ENCODE results near the gene FAM3D.

DNA sequence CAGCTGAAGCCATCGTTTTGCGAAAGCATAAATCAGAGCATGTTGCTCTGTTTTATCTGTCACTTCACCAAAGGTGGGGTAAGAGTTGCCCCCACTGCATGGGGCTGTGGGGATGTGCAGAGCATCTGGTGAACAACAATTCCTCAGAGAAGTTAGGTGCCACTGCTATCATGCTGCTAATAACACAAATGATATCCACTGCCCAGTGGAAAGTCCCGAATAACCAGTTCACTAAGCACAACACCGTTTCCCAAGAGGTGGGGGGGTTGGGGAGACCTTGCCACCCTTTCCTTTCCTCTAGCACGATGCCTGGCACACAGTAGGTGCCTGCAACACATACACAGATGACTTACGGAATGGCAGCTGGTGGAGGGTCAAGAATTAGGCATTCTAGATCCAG, 38.6 kb downstream of the FAM3D start:
- TF ChIP-seq, protein P1, sequence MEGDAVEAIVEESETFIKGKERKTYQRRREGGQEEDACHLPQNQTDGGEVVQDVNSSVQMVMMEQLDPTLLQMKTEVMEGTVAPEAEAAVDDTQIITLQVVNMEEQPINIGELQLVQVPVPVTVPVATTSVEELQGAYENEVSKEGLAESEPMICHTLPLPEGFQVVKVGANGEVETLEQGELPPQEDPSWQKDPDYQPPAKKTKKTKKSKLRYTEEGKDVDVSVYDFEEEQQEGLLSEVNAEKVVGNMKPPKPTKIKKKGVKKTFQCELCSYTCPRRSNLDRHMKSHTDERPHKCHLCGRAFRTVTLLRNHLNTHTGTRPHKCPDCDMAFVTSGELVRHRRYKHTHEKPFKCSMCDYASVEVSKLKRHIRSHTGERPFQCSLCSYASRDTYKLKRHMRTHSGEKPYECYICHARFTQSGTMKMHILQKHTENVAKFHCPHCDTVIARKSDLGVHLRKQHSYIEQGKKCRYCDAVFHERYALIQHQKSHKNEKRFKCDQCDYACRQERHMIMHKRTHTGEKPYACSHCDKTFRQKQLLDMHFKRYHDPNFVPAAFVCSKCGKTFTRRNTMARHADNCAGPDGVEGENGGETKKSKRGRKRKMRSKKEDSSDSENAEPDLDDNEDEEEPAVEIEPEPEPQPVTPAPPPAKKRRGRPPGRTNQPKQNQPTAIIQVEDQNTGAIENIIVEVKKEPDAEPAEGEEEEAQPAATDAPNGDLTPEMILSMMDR (IDR thresholded peaks at IDR 0.05; ENCODE audit: low read depth, low read length, poor library complexity, severe bottlenecking) = no peak
- no peak for TF ChIP-seq EZH2phosphoT487 (IDR thresholded peaks at IDR 0.05; ENCODE audit: borderline replicate concordance, low read length)

All from DOHH2 (cell line).